H1 (cell line): Measurements from ENCODE around the gene SLC4A1. TPM values are rescaled to one million over a fixed set of nuclear protein-coding genes. Genes with fewer than 3 reads are reported as not detected.

Experiments
- EP300 ChIP-seq, 2 experiments: IDR thresholded peaks; 1 replicate in 1 of 2; 2 replicates in 1 of 2; pipeline ENCODE4 v1.6.1; 2011 to 2012; ENCODE audit warnings: low read depth in 2 of 2, low read length in 2 of 2, mild to moderate bottlenecking in 2 of 2, borderline replicate concordance in 1 of 2, inconsistent platforms in 1 of 2, moderate library complexity in 1 of 2
- RBBP5 ChIP-seq: IDR thresholded peaks from 2 replicates; pipeline ENCODE4 v1.7.1; 2012; ENCODE audit warnings: low read depth, mild to moderate bottlenecking, inconsistent platforms, low read length, moderate library complexity, borderline replicate concordance
- SAP30 ChIP-seq: fragments of 300-600 bp; sonication (generic); IDR thresholded peaks from 2 replicates; pipeline ENCODE4 v1.7.1; 2012; ENCODE audit warnings: low read length, moderate library complexity, mild to moderate bottlenecking, inconsistent platforms; ENCODE audit not compliant: insufficient read depth, insufficient replicate concordance
- TEAD4 ChIP-seq: IDR thresholded peaks from 2 replicates; pipeline ENCODE4 v1.6.1; 2012; ENCODE audit warnings: low read depth, low read length, inconsistent platforms, mixed read lengths
- polyA plus RNA-seq, 7 experiments: library from polyadenylated mRNA; depleted of rRNA in 3 of 7; stranded (reverse) in 5 of 7; unstranded in 2 of 7; fragments of >200 nt in 5 of 7; fragments of 200-250 nt in 2 of 7; gene quantifications; 1 replicate in 5 of 7; 2 replicates in 1 of 7; 4 replicates in 1 of 7; pipeline versions ENCODE4 v1.2.1 to v1.2.3, GENCODE V29; 2011 to 2013; ENCODE audit warnings: missing spikeins in 2 of 7, mixed read lengths in 2 of 7
- total RNA-seq: library from RNA; stranded (reverse); fragmentation: NEBNext Ultra II Directional; extraction: Animal tissue kit (Norgen Biotek cat#: 25700); gene quantifications from 2 replicates; pipeline ENCODE4 v1.2.1, GENCODE V29; 2021

The SLC4A1 gene
- total and polyA plus RNA-seq, 2 of the 8 experiments (the other 6 are each of a cell fraction or from before 2014, with no cell fraction given), result 0.08 TPM; not detected in 1

DNA sequence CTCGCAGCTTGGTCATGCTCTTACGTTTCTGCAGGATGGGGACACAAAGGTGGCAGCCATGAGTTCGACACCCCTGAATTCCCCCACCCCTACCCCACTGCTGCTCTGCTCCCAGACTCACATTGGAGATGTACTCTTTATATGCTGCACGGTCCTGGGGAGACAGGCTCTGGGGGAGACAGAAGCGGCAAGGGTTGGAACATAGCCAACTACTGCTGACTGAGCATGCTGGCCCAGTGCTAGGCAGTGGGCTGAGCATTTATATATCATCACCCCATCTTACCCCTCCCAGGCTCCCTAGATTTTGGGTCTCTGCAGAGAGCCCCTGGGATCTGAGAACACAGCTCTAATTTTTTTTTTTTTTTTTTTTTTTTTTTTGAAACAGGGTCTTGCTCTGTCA lies 60.2 kb downstream of the SLC4A1 start (continued):
- TF ChIP-seq SAP30, result no peak
- TF ChIP-seq EP300 (IDR thresholded peaks at IDR 0.05; ENCODE audit: borderline replicate concordance in 1 of 2, low read depth in 2 of 2, low read length in 2 of 2), result no peak
- no peak for TF ChIP-seq TEAD4
- TF ChIP-seq RBBP5, result no peak
